ENCODE measurements around the gene SUMO3.

The SUMO3 gene

DNA sequence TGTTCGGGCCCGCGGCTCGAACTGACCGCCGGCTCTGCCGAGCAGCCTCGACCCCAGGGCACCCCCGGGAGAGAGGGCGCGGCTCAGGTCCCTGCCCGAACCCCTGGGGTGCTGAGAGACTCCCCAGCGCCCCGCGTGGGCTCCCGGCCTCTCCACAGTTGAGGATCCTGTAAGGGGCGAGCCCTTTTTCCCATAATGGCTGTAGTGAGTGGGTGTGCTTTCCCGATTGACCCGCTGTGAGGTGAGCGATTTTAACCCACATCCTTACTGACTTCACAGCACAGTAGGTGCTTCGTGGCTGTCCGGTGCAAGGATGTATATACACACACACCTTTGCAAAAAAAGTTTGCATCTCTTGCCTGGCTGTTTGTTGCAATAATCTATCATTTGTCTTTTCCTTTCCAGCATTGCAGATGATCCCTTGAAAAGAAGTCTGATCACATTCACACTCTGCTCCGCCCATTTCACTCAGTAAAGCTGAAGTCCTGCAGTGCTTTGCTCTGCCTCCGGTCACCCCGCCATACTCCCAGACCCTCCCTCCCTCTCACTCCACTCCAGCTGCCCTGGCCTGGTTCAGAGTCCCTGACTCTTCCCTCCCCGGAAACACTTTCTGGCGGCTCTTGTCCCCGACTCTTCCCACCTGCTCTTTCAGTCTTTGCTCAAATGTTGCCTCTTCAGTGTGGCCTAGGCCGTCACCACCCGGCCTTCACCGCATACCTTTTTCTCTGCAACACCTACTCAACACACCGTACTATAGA, 15.3 kb downstream of the SUMO3 start:
- TF ChIP-seq CTCF (conservative IDR thresholded peaks at IDR 0.05; ENCODE audit: low read length): no peak
- peak overlapping the region; percentile 90 for H3K4me3 ChIP-seq (ENCODE audit: low read length)
- DNase-seq (ENCODE audit: low read depth): no peak

DNA sequence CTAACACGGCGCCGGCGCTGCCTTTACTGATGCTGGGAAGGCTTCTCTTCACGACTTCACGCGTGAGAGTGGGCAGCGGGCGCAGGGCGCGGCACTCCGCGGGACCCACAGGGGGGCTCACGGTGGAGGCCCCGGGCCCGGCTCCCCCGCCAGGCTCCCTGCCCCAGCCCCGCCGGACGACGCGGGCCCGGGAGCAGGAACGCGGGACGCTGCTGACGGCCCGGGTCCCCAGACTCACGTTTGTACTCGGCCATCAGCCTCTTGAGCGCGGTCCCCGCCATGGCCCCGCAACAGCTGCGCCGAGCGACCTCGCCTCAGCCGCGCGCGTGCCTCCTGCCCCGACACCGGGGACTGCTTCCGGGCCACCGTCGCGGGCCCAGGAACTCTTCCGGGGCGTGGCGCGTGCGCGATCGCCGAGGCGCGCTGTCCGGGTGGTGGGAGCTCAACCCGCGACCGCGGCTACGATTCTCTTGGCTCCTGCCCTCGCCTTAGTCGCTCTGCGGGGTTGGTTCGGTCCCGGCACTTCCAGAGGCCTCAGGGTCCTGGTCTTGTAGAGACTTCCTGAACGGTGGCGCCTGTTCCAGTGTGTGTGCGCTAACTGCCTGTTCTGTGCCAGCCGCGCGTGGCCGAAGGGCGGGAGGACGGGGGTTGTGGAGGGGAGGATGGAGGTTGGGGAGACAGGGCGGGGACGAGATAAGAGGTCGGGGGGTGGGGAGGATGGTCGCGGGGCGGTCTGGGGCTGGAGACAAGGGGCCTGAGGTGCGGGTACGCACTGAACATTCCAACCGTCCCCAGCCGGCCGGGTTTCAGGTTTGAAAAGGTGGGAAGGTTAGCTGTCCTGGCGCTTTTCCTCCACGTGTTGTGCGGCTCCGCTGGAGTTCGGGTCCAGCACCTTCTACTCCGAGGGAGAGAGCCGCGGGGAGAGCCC, 16.1 kb downstream of the SUMO3 start, which contains the start of gene UBE2G2:
TSS of gene UBE2G2 (minus strand) at position 353 of the 928 bp plus-strand sequence. CDS start at position 281, 72 bp downstream.
- TF ChIP-seq CTCF (conservative IDR thresholded peaks at IDR 0.05; ENCODE audit: low read length): no peak
- peak within 1 kb of the TSS; percentile 90 for H3K4me3 ChIP-seq (ENCODE audit: low read length)
- peak; percentile 66 for DNase-seq (ENCODE audit: low read depth)

- DNase-seq (ENCODE audit: low read depth): peak; percentile 32
- peak; percentile 43 for TF ChIP-seq CTCF (conservative IDR thresholded peaks at IDR 0.05; ENCODE audit: low read length)
- H3K4me3 ChIP-seq (ENCODE audit: low read length): peak overlapping the region; percentile 90
Observed at GRCh38 chr21:44800971-44801467, 16.8 kb downstream of the SUMO3 start.

DNA sequence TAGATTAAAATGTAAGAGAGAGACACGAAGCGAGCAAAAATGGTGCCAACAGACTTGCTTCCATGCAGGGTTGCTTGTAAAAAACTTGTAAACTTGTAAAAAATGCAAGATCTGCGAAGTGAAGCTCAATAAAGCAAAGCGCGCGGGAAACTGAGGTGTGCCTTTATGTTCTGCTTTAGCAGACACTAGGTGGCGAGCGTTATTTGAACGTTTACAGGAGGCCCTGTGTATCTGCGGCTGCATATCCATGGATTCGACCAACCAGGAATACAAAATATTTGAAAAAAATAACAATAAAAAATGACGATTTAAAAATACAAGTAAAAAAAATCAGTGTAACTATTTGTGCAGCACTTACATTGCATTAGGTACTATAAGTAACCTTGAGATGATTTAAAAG, 17.8 kb downstream of the SUMO3 start:
- H3K4me3 ChIP-seq (ENCODE audit: low read length): peak overlapping the region; percentile 90
- peak; percentile 63 for TF ChIP-seq CTCF (conservative IDR thresholded peaks at IDR 0.05; ENCODE audit: low read length)
- DNase-seq (ENCODE audit: low read depth): peak; percentile 55

- H3K4me3 ChIP-seq (ENCODE audit: low read length): no peak overlapping the region
- no peak for DNase-seq (ENCODE audit: low read depth)
- TF ChIP-seq CTCF (conservative IDR thresholded peaks at IDR 0.05; ENCODE audit: low read length): no peak
Observed at GRCh38 chr21:44799646-44800045, 18.2 kb downstream of the SUMO3 start.

DNA sequence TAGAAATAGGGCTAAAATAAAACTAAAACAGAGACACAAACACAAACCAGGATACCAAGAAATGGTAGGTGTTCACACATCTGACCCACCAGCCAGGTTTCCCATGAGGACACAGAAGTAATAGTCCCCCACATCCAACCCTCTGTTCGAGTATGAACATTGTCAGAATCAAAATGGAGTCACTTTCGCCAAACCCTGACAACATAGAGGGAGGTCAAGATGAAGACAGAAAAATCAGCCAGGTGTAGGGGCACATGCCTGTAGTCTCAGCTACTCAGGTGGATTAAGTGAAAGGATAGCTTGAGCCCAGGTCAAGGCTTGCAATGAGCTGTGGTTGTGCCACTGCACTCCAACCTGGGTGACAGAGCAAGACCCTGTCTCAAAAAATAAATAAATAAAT, 20.1 kb downstream of the SUMO3 start:
- DNase-seq (ENCODE audit: low read depth): no peak
- no peak for TF ChIP-seq CTCF (conservative IDR thresholded peaks at IDR 0.05; ENCODE audit: low read length)
- no peak overlapping the region for H3K4me3 ChIP-seq (ENCODE audit: low read length)

Data from AG10803 (cell line).